Keratinocyte (primary cell): Measurements from ENCODE around the gene UTP14A. TPM values are rescaled to one million over a fixed set of nuclear protein-coding genes. Genes with fewer than 3 reads are reported as not detected.

Source experiments
- DNase-seq: peaks from one replicate; pipeline ENCODE4 v3.0.0-alpha.2; 2011; ENCODE audit warnings: low read depth, missing footprints, low spot score
- FAIRE-seq: peaks from 2 replicates; lab custom pipeline; 2011; peaks lifted over from hg19 to GRCh38; lab: Jason Lieb, UNC
- H2AFZ ChIP-seq: 2 replicates; pipeline ENCODE4 v1.6.0; 2012; ENCODE audit warnings: low read length, control low read depth, inconsistent platforms; ENCODE audit not compliant: control insufficient read depth
- H3K27ac ChIP-seq: 2 replicates; pipeline ENCODE4 v1.5.1; 2011; ENCODE audit warnings: low read length; ENCODE audit not compliant: control insufficient read depth, insufficient read depth
- H3K27me3 ChIP-seq: 3 replicates; pipeline ENCODE4 v1.6.0; 2011; ENCODE audit warnings: low read length; ENCODE audit not compliant: control insufficient read depth, insufficient read depth; ENCODE audit errors: extremely low read depth
- H3K36me3 ChIP-seq, 2 experiments: 2 replicates in 1 of 2; 3 replicates in 1 of 2; pipeline ENCODE4 v1.5.1; 2011; ENCODE audit warnings: low read length in 2 of 2, mild to moderate bottlenecking in 1 of 2; ENCODE audit not compliant: control insufficient read depth in 2 of 2, insufficient read depth in 2 of 2; ENCODE audit errors: extremely low read depth in 1 of 2
- H3K4me1 ChIP-seq: 3 replicates; pipeline ENCODE4 v1.5.1; 2011; ENCODE audit warnings: low read length; ENCODE audit not compliant: control insufficient read depth, insufficient read depth; ENCODE audit errors: extremely low read depth
- H3K4me2 ChIP-seq: 3 replicates; pipeline ENCODE4 v1.6.0; 2011; ENCODE audit warnings: low read depth, low read length; ENCODE audit not compliant: control insufficient read depth, insufficient read depth; ENCODE audit errors: extremely low read depth
- H3K4me3 ChIP-seq, 3 experiments: fragments of 200-600 bp in 1 of 3; sonication (generic) in 1 of 3; 2 replicates in 2 of 3; 3 replicates in 1 of 3; pipeline ENCODE4 v1.5.1; 2011 to 2016; ENCODE audit warnings: low read length in 3 of 3, mild to moderate bottlenecking in 3 of 3, control low read depth in 2 of 3, inconsistent platforms in 1 of 3, low read depth in 1 of 3, mixed read lengths in 1 of 3, mixed run types in 1 of 3, moderate library complexity in 1 of 3; ENCODE audit not compliant: control insufficient read depth in 2 of 3, insufficient read depth in 2 of 3; ENCODE audit errors: extremely low read depth in 1 of 3
- H3K79me2 ChIP-seq: 2 replicates; pipeline ENCODE4 v1.6.0; 2012; ENCODE audit warnings: low read length; ENCODE audit not compliant: control insufficient read depth, insufficient read depth
- H3K9ac ChIP-seq: 3 replicates; pipeline ENCODE4 v1.6.0; 2011; ENCODE audit warnings: low read length; ENCODE audit not compliant: control insufficient read depth, insufficient read depth; ENCODE audit errors: extremely low read depth
- H3K9me1 ChIP-seq: 3 replicates; pipeline ENCODE4 v1.6.0; 2011; ENCODE audit warnings: low read length; ENCODE audit not compliant: control insufficient read depth, insufficient read depth; ENCODE audit errors: extremely low read depth
- H3K9me3 ChIP-seq: 2 replicates; pipeline ENCODE4 v1.5.1; 2012; ENCODE audit warnings: low read depth, low read length; ENCODE audit not compliant: control insufficient read depth
- H4K20me1 ChIP-seq: 3 replicates; pipeline ENCODE4 v1.6.0; 2011; ENCODE audit warnings: low read length; ENCODE audit not compliant: control insufficient read depth, insufficient read depth; ENCODE audit errors: extremely low read depth
- CTCF ChIP-seq, 3 experiments: IDR thresholded peaks in 1 of 3; conservative IDR thresholded peaks in 1 of 3; optimal IDR thresholded peaks in 1 of 3; 2 replicates in 2 of 3; 3 replicates in 1 of 3; pipeline versions ENCODE3 to v1.5.1; 2011; ENCODE audit warnings: low read length in 3 of 3, mild to moderate bottlenecking in 3 of 3, moderate library complexity in 2 of 3, control low read depth in 1 of 3, inconsistent platforms in 1 of 3; ENCODE audit not compliant: insufficient read depth in 2 of 3; ENCODE audit errors: extremely low read depth in 1 of 3
- EZH2 ChIP-seq: IDR thresholded peaks from one replicate; pipeline ENCODE4 v1.6.1; 2012; ENCODE audit warnings: inconsistent platforms, mild to moderate bottlenecking, low read length, moderate library complexity
- dilution Hi-C: fragments of 300-500 bp; cut with MboI; formaldehyde crosslinking; loops from one replicate; pipeline ENCODE4 v1.7.0; 2020; ENCODE audit warnings: low sequenced_read_pairs; ENCODE audit not compliant: extremely low pct_ligation_motif_present
- polyA plus RNA-seq, 5 experiments: library from polyadenylated mRNA; depleted of rRNA in 3 of 5; stranded (reverse) in 3 of 5; stranded (forward) in 1 of 5; unstranded in 1 of 5; fragments of >200 nt; gene quantifications; 1 replicate in 1 of 5; 2 replicates in 3 of 5; 3 replicates in 1 of 5; pipeline versions ENCODE4 v1.2.1 to v1.2.3, GENCODE V29; 2011 to 2012; ENCODE audit warnings: missing spikeins in 2 of 5, low read depth in 1 of 5, low replicate concordance in 1 of 5

The UTP14A gene
- polyA plus RNA-seq, 1 donor (not counting 4 experiments of a cell fraction or from before 2014, with no cell fraction given): 30.6 TPM

GRCh38 chrX:129965166-129965565 lies 59.2 kb downstream of the UTP14A start:
- Histone ChIP-seq H3K4me2 (no peak overlapping the region), H3K4me3 (no peak overlapping the region), H3K36me3 (no peaks in the 10 kb centered on the region), H3K79me2 (no peaks in the 10 kb centered on the region), H3K27ac (no peak overlapping the region), H3K27me3 (no peaks in the 10 kb centered on the region), H3K9me1 (no peaks in the 10 kb centered on the region), H4K20me1 (no peaks in the 10 kb centered on the region), H3K9ac (no peak overlapping the region), H3K9me3 (no peaks in the 10 kb centered on the region), H3K4me1 (peaks cover 6% of the 10 kb centered on the region), H2AFZ (no peak overlapping the region)
- DNase-seq (no peak), FAIRE-seq (no peak)
- TF ChIP-seq EZH2 (no peak), CTCF (optimal IDR thresholded peaks at IDR 0.05 in 1 of 3, IDR thresholded peaks at IDR 0.05 in 1 of 3, conservative IDR thresholded peaks at IDR 0.05 in 1 of 3; ENCODE audit: extremely low read depth in 1 of 3, insufficient read depth in 2 of 3, low read length in 3 of 3) (no peak)
- dilution Hi-C loops: no loop called here

DNA sequence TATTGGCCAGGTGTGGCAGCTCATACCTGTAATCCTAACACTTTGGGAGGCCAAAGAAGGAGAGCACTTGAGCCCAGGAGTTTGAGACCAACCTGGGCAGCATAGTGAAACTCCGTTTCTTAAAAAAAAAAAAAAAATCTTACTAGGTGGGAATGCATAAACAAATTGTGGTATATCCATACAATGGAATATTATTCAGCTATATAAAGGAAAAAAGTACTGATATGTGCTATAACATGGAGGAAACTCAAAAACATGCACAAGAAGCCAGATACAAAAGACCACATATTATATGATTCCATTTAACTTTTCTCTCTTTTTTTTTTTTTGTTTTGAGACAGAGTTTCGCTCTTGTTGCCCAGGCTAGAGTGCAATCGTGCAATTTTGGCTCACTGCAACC lies 63.0 kb downstream of the UTP14A start:
- H3K36me3 ChIP-seq: no peaks in the 10 kb centered on the region
- no peak overlapping the region for H3K4me3 ChIP-seq
- H3K9me3 ChIP-seq: no peaks in the 10 kb centered on the region
- H3K79me2 ChIP-seq: no peaks in the 10 kb centered on the region
- DNase-seq (no peak), FAIRE-seq (no peak)
- H3K9ac ChIP-seq: no peak overlapping the region
- no peak overlapping the region for H2AFZ ChIP-seq
- no peaks in the 10 kb centered on the region for H3K4me1 ChIP-seq
- no peak overlapping the region for H3K27ac ChIP-seq
- dilution Hi-C loops: no loop called here
- H4K20me1 ChIP-seq: no peaks in the 10 kb centered on the region
- no peaks in the 10 kb centered on the region for H3K27me3 ChIP-seq
- H3K9me1 ChIP-seq: no peaks in the 10 kb centered on the region
- H3K4me2 ChIP-seq: no peak overlapping the region
- TF ChIP-seq CTCF (optimal IDR thresholded peaks at IDR 0.05 in 1 of 3, IDR thresholded peaks at IDR 0.05 in 1 of 3, conservative IDR thresholded peaks at IDR 0.05 in 1 of 3; ENCODE audit: extremely low read depth in 1 of 3, insufficient read depth in 2 of 3, low read length in 3 of 3) (no peak), EZH2 (no peak)
